ENCODE data around the gene NLRP13.
"Not testable (repeated sequence)": the region's sequence is repeated elsewhere in the genome, so short reads cannot be mapped to it uniquely, and the experiment has no call there.

Gene NLRP13

DNA sequence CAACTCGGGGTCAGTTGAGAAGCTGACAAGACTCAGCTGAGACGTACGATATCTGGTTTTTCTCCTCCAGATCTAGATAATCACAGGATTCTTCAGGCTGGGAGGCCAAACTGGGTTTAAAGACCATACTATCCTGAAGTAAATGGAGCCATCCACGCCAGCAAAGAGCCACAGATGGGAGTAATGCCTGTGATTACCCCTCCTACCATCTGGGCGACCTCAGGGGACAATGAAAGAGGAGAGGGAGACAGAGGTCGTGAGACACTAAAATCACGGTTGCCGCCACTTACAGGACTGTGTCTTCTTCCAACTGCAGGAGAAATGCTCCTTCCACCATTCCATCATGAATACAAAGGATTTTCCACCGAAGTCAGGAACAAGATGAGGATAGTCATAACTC, 3.1 kb upstream of the NLRP13 start:
- H3K27ac ChIP-seq (ENCODE audit: low read depth, low read length) = no peak overlapping the region
- H3K36me3 ChIP-seq (ENCODE audit: insufficient read depth, low read length) = no peaks in the 10 kb centered on the region
- H3K27me3 ChIP-seq (ENCODE audit: control insufficient read depth in 1 of 2, insufficient read depth in 2 of 2, low read length in 2 of 2) = no peaks in the 10 kb centered on the region
- no peak overlapping the region for H3K4me3 ChIP-seq (ENCODE audit: low read depth in 1 of 2, low read length in 2 of 2)
- H3K9ac ChIP-seq (ENCODE audit: low read length) = no peak overlapping the region
- no peaks in the 10 kb centered on the region for H3K4me1 ChIP-seq (ENCODE audit: insufficient read depth, low read length)
- no peaks in the 10 kb centered on the region for H3K9me3 ChIP-seq (ENCODE audit: low read length)

DNA sequence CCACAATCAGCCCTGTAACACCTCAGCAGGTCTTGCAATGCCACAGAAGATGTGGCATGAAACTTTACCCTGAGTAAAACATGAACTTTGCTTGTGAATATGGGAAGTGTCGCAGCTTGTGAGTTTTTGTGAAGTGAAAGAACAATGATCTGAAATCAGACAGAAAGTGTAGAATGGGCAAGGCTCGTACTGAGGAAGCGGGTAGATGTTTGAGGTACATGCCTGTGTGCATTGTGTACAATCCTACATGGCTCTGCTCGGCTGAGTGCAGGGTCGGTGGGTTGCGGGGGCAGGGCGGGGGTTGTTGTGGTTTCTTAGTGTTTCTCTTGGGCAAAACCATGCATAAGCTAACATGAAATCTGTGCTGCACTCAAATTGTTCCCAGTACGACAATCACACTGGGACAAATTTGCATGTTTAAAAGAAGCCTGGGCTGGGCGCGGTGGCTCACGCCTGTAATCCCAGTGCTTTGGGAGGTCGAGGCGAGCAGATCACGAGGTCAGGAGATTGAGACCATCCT, 1.1 kb downstream of the NLRP13 start:
- H3K36me3 ChIP-seq (ENCODE audit: insufficient read depth, low read length) = no peaks in the 10 kb centered on the region
- H3K9ac ChIP-seq (ENCODE audit: low read length) = no peak overlapping the region
- H3K4me3 ChIP-seq (ENCODE audit: low read depth in 1 of 2, low read length in 2 of 2) = no peak overlapping the region
- no peak overlapping the region for H3K27ac ChIP-seq (ENCODE audit: low read depth, low read length)
- H3K27me3 ChIP-seq (ENCODE audit: control insufficient read depth in 1 of 2, insufficient read depth in 2 of 2, low read length in 2 of 2) = no peaks in the 10 kb centered on the region
- no peaks in the 10 kb centered on the region for H3K4me1 ChIP-seq (ENCODE audit: insufficient read depth, low read length)
- H3K9me3 ChIP-seq (ENCODE audit: low read length) = no peaks in the 10 kb centered on the region

DNA sequence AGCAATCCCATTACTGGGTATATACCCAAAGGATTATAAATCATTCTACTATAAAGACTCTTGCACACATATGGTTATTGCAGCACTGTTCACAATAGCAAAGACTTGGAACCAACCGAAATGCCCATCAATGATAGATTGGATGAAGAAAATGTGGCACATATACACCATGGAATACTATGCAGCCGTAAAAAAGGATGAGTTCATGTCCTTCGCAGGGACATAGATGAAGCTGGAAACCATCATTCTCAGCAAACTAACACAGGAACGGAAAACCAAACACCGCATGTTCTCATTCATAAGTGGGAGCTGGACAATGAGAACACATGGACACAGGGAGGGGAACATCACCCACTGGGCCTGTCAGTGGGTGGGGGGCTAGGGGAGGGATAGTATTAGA, 2.9 kb downstream of the NLRP13 start:
- not testable (repeated sequence) for H3K4me3 ChIP-seq (ENCODE audit: low read depth in 1 of 2, low read length in 2 of 2); H3K4me1 ChIP-seq (ENCODE audit: insufficient read depth, low read length)

DNA sequence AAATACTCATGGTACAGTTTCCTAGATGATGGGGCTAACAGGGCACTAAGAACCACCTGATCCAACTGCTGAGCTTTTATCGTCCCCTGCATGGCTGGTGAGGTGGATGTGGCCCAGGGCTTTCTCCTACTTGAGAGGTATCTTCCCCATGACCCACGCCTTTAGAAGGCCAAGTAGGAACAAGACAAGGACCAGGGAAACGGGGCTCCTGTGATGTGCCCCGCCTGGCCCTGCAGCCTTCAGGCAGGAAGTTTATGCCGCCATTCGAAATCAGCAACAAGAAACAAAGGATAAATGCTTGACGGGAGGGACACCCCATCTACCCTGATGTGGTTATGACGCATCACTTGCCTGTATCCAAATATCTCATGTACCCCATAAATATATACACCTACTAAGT, 4.1 kb downstream of the NLRP13 start:
- H3K27ac ChIP-seq (ENCODE audit: low read depth, low read length) = no peak overlapping the region
- H3K4me1 ChIP-seq (ENCODE audit: insufficient read depth, low read length) = no peaks in the 10 kb centered on the region
- no peaks in the 10 kb centered on the region for H3K27me3 ChIP-seq (ENCODE audit: control insufficient read depth in 1 of 2, insufficient read depth in 2 of 2, low read length in 2 of 2)
- H3K4me3 ChIP-seq (ENCODE audit: low read depth in 1 of 2, low read length in 2 of 2) = no peak overlapping the region
- no peaks in the 10 kb centered on the region for H3K36me3 ChIP-seq (ENCODE audit: insufficient read depth, low read length)
- H3K9me3 ChIP-seq (ENCODE audit: low read length) = no peaks in the 10 kb centered on the region
- H3K9ac ChIP-seq (ENCODE audit: low read length) = no peak overlapping the region

More for the DNA sequence above, 2.9 kb downstream of the NLRP13 start:
- H3K9ac ChIP-seq (ENCODE audit: low read length); H3K9me3 ChIP-seq (ENCODE audit: low read length); H3K36me3 ChIP-seq (ENCODE audit: insufficient read depth, low read length); H3K27ac ChIP-seq (ENCODE audit: low read depth, low read length); H3K27me3 ChIP-seq (ENCODE audit: control insufficient read depth in 1 of 2, insufficient read depth in 2 of 2, low read length in 2 of 2): not testable (repeated sequence)

DNA sequence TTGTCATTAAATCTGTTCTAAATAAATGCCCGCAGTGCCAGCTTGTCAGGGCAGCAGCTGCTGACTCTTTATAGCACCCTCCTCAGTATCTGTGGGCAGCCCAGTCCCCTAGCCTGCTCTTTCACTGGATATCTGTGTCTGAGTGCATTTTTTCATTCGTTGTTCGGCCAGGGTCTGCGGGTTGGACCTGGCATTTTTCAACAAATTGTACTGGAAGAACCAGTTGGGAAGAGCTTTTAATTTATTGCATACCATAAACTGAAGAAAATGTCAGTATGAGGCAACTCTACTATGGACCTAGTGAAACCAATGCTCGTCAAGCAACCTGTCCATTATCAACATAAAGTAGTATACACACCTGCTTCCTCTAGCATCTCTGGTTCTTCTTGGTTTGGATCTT, 8.6 kb downstream of the NLRP13 start:
- Histone ChIP-seq H3K27me3 (ENCODE audit: control insufficient read depth in 1 of 2, insufficient read depth in 2 of 2, low read length in 2 of 2) (no peaks in the 10 kb centered on the region), H3K9ac (ENCODE audit: low read length) (no peak overlapping the region), H3K9me3 (ENCODE audit: low read length) (no peaks in the 10 kb centered on the region), H3K36me3 (ENCODE audit: insufficient read depth, low read length) (no peaks in the 10 kb centered on the region), H3K4me1 (ENCODE audit: insufficient read depth, low read length) (no peaks in the 10 kb centered on the region), H3K4me3 (ENCODE audit: low read depth in 1 of 2, low read length in 2 of 2) (no peak overlapping the region), H3K27ac (ENCODE audit: low read depth, low read length) (no peak overlapping the region)

DNA sequence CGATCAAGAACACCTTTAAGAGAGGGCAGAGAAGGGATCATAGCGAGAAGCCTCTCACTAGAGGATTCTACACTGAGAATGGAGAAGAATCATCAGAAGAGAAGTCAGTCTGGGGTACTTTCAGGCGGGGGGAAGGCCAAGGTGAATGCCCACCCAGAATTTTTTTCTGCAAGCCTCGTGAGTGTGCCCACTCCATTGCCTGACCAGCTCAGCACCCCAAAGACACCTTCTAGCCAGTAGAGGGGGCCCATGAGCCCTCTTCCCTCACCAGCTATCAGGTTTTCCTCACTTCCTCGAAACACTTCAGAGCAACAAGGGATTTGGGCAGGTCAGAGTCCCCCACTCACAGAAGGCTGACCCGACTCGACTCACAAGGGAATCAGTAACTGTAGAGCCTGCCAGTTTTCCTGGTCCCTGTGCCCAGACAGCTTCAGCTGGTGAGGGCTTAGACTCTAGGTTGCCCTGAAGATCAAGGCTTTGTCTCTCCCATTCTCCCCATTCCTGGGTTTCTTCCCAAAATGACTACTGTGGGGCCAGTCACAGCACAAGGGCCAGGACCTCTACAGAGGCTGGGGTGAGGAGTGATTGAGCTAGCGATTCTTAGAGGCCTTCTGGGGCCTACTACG, 18.4 kb downstream of the NLRP13 start:
- no peak overlapping the region for H3K27ac ChIP-seq (ENCODE audit: low read depth, low read length)
- no peaks in the 10 kb centered on the region for H3K27me3 ChIP-seq (ENCODE audit: control insufficient read depth in 1 of 2, insufficient read depth in 2 of 2, low read length in 2 of 2)
- peaks cover 4% of the 10 kb centered on the region for H3K9me3 ChIP-seq (ENCODE audit: low read length)
- H3K9ac ChIP-seq (ENCODE audit: low read length) = no peak overlapping the region
- no peak overlapping the region for H3K4me3 ChIP-seq (ENCODE audit: low read depth in 1 of 2, low read length in 2 of 2)
- no peaks in the 10 kb centered on the region for H3K36me3 ChIP-seq (ENCODE audit: insufficient read depth, low read length)
- no peaks in the 10 kb centered on the region for H3K4me1 ChIP-seq (ENCODE audit: insufficient read depth, low read length)

DNA sequence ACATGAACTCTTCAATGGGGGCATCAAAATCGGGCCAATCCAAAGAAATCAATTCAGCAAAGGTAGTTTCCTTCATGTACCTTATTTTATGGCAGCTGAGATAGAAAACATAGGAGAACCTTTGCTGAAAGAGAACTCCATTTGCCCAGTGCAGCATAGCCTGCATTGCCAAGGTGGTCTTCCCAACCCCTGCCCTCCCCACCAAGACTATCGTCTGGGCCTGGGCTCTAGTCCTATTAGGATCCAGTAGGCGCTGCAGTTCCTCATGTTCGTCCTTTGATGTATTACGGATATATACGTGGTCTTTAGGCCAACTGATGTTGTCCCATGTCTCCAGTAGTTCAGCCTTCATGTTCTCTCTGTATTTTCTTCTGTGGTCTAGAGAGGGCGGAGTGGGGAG, 19.2 kb downstream of the NLRP13 start:
- no peak overlapping the region for H3K9ac ChIP-seq (ENCODE audit: low read length)
- H3K4me1 ChIP-seq (ENCODE audit: insufficient read depth, low read length) = no peaks in the 10 kb centered on the region
- H3K27me3 ChIP-seq (ENCODE audit: control insufficient read depth in 1 of 2, insufficient read depth in 2 of 2, low read length in 2 of 2) = no peaks in the 10 kb centered on the region
- H3K36me3 ChIP-seq (ENCODE audit: insufficient read depth, low read length) = no peaks in the 10 kb centered on the region
- H3K27ac ChIP-seq (ENCODE audit: low read depth, low read length) = no peak overlapping the region
- H3K9me3 ChIP-seq (ENCODE audit: low read length) = peaks cover 4% of the 10 kb centered on the region
- no peak overlapping the region for H3K4me3 ChIP-seq (ENCODE audit: low read depth in 1 of 2, low read length in 2 of 2)

DNA sequence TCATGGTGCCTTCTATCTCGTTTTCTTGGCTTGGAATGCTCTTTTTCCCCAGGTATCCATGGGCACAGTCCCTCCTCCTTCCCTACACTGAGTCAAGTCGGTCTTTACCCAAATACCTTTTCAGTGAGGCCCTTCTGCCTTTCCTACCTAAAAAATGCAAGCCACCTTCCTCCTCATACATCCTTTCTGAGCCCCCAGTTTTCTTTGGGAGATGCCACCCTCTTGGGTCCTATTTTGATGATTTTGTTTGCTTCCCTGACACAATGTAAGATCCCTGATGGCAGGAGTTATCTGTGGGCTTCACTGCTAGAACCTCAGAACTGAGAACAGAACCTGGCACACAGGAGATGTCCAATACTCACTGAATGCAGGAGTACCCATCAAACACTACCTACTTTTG, 22.3 kb downstream of the NLRP13 start:
- H3K27me3 ChIP-seq (ENCODE audit: control insufficient read depth in 1 of 2, insufficient read depth in 2 of 2, low read length in 2 of 2) = no peaks in the 10 kb centered on the region
- no peaks in the 10 kb centered on the region for H3K36me3 ChIP-seq (ENCODE audit: insufficient read depth, low read length)
- no peak overlapping the region for H3K4me3 ChIP-seq (ENCODE audit: low read depth in 1 of 2, low read length in 2 of 2)
- H3K27ac ChIP-seq (ENCODE audit: low read depth, low read length) = no peak overlapping the region
- no peak overlapping the region for H3K9ac ChIP-seq (ENCODE audit: low read length)
- H3K4me1 ChIP-seq (ENCODE audit: insufficient read depth, low read length) = no peaks in the 10 kb centered on the region
- H3K9me3 ChIP-seq (ENCODE audit: low read length) = no peaks in the 10 kb centered on the region

DNA sequence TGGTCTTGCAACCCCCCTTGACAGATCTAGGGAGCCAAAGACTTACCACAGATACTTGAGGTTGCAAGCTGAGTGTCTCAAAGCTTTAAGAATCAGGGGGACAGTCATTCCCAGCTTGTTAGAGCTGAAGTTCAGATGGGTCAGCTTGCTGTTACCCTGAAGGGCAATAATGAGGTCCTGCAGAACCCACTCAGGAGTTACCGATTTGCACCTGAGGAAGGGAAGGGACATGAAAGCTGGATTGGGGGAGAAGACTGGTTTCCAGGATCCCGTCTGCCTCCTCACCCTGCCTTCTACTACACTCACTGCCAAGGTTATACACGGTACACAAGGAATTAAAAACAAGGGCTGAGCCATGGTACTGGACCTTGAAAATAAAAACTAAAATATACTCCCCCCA, 24.4 kb downstream of the NLRP13 start:
- H3K9me3 ChIP-seq (ENCODE audit: low read length) = no peaks in the 10 kb centered on the region

DNA sequence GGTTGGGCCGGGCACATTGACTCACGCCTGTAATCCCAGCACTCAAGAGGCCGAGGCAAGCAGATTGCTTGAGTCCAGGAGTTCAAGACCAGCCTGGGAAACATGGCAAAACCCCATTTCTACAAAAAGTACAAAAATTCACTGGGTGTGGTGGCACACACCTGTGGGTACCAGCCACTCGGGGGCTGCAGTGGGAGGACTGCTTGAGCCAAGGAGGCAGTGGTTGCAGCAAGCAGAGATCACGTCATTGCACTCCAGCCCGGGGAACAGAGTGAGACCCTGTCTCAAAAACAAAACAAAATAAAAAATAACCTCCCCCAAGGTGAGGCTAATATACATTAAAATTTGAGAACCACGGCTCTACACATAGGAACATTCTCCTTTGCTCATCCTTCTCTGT, 24.9 kb downstream of the NLRP13 start:
- no peak overlapping the region for H3K9ac ChIP-seq (ENCODE audit: low read length)
- H3K4me1 ChIP-seq (ENCODE audit: insufficient read depth, low read length) = no peaks in the 10 kb centered on the region
- no peak overlapping the region for H3K4me3 ChIP-seq (ENCODE audit: low read depth in 1 of 2, low read length in 2 of 2)
- H3K36me3 ChIP-seq (ENCODE audit: insufficient read depth, low read length) = no peaks in the 10 kb centered on the region
- no peak overlapping the region for H3K27ac ChIP-seq (ENCODE audit: low read depth, low read length)
- no peaks in the 10 kb centered on the region for H3K27me3 ChIP-seq (ENCODE audit: control insufficient read depth in 1 of 2, insufficient read depth in 2 of 2, low read length in 2 of 2)
- H3K9me3 ChIP-seq (ENCODE audit: low read length) = no peaks in the 10 kb centered on the region

More for the DNA sequence above, 24.4 kb downstream of the NLRP13 start:
- Histone ChIP-seq H3K27ac (ENCODE audit: low read depth, low read length) (no peak overlapping the region), H3K4me1 (ENCODE audit: insufficient read depth, low read length) (no peaks in the 10 kb centered on the region), H3K9ac (ENCODE audit: low read length) (no peak overlapping the region), H3K4me3 (ENCODE audit: low read depth in 1 of 2, low read length in 2 of 2) (no peak overlapping the region), H3K36me3 (ENCODE audit: insufficient read depth, low read length) (no peaks in the 10 kb centered on the region), H3K27me3 (ENCODE audit: control insufficient read depth in 1 of 2, insufficient read depth in 2 of 2, low read length in 2 of 2) (no peaks in the 10 kb centered on the region)

DNA sequence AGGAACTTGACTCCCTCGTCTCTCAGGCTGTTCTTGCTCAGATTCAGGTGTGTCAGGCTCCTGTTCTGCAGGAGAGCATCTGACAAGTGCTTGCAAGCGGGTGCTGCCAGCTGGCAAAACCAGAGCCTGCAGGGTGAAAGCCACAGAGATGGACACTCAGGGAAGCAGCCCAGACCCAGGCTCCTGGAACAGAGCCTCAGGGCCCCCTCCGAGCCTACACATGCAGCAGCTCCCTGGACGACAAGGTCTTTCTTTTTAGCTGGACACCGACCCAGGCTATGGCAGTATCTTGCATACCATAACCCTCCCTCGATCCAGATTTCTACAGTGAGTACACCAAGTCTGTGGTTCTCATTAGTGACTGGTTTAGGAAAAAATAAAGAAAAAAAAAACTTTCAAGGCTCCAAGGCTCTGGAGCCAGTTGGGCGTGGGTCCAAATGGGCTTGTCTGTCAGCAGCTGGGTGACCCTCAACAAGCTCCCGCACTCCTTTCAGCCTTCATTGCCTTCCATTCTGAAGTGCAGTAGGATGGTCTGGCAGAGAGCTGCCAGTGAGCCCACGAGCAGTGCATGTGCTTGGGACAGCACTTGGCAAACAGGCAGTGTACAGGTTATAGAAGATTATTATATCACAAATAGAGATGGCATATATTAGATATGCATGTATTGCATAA, 29.9 kb downstream of the NLRP13 start:
- Histone ChIP-seq H3K9ac (ENCODE audit: low read length) (no peak overlapping the region), H3K36me3 (ENCODE audit: insufficient read depth, low read length) (no peaks in the 10 kb centered on the region), H3K9me3 (ENCODE audit: low read length) (no peaks in the 10 kb centered on the region), H3K4me1 (ENCODE audit: insufficient read depth, low read length) (no peaks in the 10 kb centered on the region), H3K27ac (ENCODE audit: low read depth, low read length) (no peak overlapping the region), H3K27me3 (ENCODE audit: control insufficient read depth in 1 of 2, insufficient read depth in 2 of 2, low read length in 2 of 2) (no peaks in the 10 kb centered on the region), H3K4me3 (ENCODE audit: low read depth in 1 of 2, low read length in 2 of 2) (no peak overlapping the region)
